Chondrocyte (in vitro differentiated cells): ENCODE measurements around the gene SETMAR. TPM values are rescaled to one million over a fixed set of nuclear protein-coding genes. Genes with fewer than 3 reads are reported as not detected.

Experiments used
- DNase-seq: peaks from one replicate; pipeline ENCODE4 v3.0.0; 2021; ENCODE audit warnings: mixed read lengths, low spot score
- H3K27ac Mint-ChIP-seq: one replicate; pipeline ENCODE4 v1.8.0; 2021; ENCODE audit warnings: mild to moderate bottlenecking, moderate library complexity, mixed read lengths; ENCODE audit not compliant: unreplicated experiment
- H3K27me3 Mint-ChIP-seq: 2 replicates; pipeline ENCODE4 v1.8.0; 2021; ENCODE audit warnings: low read depth, mixed read lengths
- H3K36me3 Mint-ChIP-seq: 2 replicates; pipeline ENCODE4 v1.8.0; 2021; ENCODE audit warnings: low read depth, mixed read lengths
- H3K4me1 Mint-ChIP-seq: 2 replicates; pipeline ENCODE4 v1.8.0; 2021; ENCODE audit warnings: low read depth, mild to moderate bottlenecking, mixed read lengths
- H3K4me3 Mint-ChIP-seq: one replicate; pipeline ENCODE4 v1.8.0; 2021; ENCODE audit warnings: mild to moderate bottlenecking, moderate library complexity, mixed read lengths; ENCODE audit not compliant: unreplicated experiment
- H3K9me3 Mint-ChIP-seq: 2 replicates; pipeline ENCODE4 v1.8.0; 2021; ENCODE audit warnings: low read depth, mixed read lengths
- total RNA-seq: library from RNA; stranded (reverse); gene quantifications from 3 replicates; pipeline ENCODE4 v1.2.1, GENCODE V29; 2021
- TF ChIP-seq, protein P1 (sequence below): fragments of 200-600 bp; sonication (generic); IDR thresholded peaks from 2 replicates; pipeline ENCODE4 v1.5.0; 2021; ENCODE audit warnings: antibody characterized with exemption, mild to moderate bottlenecking, moderate library complexity

The SETMAR gene
- total RNA-seq, 1 donor from 2014 or later, result 13.1 TPM

DNA sequence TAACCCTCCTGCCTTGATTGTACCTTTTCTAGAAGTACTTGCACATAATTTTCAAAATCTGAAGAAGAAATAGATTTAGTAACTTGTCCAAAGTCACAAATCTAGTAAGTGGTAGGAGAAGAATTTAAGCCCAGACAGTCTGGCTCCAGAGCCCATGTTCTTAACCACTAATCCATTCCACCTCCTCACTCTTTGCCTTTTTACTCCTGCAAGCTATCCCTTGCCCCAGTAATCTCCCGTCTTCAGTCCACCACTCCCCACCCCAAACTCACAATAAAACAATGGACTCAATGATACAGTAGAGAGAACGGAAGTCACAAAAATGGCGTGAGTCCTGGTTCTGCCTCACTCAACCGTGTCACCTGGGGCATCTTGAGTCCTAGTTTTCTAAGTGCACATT is 48.7 kb downstream of the SETMAR start:
- peaks cover 2% of the 10 kb centered on the region for H3K36me3 Mint-ChIP-seq
- H3K9me3 Mint-ChIP-seq, result peaks cover 3% of the 10 kb centered on the region
- peaks cover 16% of the 10 kb centered on the region for H3K4me1 Mint-ChIP-seq
- no peak for DNase-seq
- H3K27me3 Mint-ChIP-seq, result no peaks in the 10 kb centered on the region
- TF ChIP-seq, protein P1, sequence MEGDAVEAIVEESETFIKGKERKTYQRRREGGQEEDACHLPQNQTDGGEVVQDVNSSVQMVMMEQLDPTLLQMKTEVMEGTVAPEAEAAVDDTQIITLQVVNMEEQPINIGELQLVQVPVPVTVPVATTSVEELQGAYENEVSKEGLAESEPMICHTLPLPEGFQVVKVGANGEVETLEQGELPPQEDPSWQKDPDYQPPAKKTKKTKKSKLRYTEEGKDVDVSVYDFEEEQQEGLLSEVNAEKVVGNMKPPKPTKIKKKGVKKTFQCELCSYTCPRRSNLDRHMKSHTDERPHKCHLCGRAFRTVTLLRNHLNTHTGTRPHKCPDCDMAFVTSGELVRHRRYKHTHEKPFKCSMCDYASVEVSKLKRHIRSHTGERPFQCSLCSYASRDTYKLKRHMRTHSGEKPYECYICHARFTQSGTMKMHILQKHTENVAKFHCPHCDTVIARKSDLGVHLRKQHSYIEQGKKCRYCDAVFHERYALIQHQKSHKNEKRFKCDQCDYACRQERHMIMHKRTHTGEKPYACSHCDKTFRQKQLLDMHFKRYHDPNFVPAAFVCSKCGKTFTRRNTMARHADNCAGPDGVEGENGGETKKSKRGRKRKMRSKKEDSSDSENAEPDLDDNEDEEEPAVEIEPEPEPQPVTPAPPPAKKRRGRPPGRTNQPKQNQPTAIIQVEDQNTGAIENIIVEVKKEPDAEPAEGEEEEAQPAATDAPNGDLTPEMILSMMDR, result no peak
- H3K27ac Mint-ChIP-seq, result no peak overlapping the region
- H3K4me3 Mint-ChIP-seq, result no peak overlapping the region

DNA sequence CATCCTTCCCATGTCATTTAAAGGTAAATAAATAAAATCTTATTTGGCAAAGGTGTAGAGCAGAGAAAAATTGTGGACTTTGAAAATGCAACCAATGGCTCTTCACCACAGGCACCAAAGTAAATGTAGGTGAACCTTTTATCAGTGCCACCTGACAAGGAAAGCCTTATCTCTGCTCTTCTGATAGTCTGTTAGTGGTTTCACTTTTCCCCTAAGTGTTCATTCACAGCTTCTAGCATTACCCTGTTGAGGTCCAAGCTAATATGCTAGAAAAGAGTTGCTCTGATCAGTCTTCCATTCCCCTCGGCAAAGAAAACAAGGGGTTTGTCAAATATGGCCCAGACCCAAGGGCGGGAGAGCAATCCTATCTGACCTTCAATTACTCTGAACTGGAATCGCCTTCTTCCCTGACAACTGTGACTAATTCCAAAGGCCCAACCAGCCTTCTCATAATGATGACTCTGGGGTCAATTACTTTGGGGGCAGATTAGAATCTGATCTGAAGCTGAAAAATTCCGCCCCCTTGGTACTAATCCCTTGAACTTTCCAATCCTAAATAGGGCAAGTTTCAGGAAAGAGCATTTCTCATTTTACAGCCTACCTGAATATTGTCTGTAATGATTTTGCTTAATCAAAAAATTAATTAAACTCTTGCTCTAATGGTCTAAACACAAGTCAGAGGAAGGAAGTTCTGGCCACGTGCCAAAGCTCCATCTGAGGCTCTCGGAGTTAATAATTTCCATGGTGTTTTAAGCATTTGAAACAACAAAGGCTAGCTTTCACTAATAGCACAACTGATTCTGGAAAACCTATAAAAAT is 52.4 kb downstream of the SETMAR start:
- DNase-seq, result no peak
- H3K27me3 Mint-ChIP-seq, result no peaks in the 10 kb centered on the region
- H3K4me1 Mint-ChIP-seq, result peaks cover 24% of the 10 kb centered on the region
- no peaks in the 10 kb centered on the region for H3K36me3 Mint-ChIP-seq
- TF ChIP-seq, protein P1, result no peak
- no peak overlapping the region for H3K27ac Mint-ChIP-seq
- H3K9me3 Mint-ChIP-seq, result no peaks in the 10 kb centered on the region
- H3K4me3 Mint-ChIP-seq, result no peak overlapping the region

DNA sequence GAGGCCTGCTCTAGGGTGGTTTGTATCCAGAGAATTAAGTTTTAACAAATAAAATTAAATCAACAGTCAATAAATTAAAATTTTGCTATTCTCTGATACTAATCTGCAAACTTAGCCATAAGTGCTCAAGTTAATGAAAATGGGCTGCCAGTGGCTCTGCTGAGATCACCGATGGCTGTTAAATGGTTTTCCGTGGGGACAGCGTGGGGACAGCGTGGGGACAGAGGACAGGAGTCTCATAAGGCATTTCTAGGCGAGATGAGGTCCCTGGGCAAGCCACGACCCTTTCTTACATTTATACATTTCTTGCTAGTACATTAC is 53.0 kb downstream of the SETMAR start:
- Mint-ChIP-seq H3K4me3 (no peak overlapping the region), H3K4me1 (peaks cover 18% of the 10 kb centered on the region), H3K27ac (no peak overlapping the region), H3K9me3 (no peaks in the 10 kb centered on the region), H3K36me3 (no peaks in the 10 kb centered on the region), H3K27me3 (no peaks in the 10 kb centered on the region)
- no peak for DNase-seq
- TF ChIP-seq, protein P1, result no peak

DNA sequence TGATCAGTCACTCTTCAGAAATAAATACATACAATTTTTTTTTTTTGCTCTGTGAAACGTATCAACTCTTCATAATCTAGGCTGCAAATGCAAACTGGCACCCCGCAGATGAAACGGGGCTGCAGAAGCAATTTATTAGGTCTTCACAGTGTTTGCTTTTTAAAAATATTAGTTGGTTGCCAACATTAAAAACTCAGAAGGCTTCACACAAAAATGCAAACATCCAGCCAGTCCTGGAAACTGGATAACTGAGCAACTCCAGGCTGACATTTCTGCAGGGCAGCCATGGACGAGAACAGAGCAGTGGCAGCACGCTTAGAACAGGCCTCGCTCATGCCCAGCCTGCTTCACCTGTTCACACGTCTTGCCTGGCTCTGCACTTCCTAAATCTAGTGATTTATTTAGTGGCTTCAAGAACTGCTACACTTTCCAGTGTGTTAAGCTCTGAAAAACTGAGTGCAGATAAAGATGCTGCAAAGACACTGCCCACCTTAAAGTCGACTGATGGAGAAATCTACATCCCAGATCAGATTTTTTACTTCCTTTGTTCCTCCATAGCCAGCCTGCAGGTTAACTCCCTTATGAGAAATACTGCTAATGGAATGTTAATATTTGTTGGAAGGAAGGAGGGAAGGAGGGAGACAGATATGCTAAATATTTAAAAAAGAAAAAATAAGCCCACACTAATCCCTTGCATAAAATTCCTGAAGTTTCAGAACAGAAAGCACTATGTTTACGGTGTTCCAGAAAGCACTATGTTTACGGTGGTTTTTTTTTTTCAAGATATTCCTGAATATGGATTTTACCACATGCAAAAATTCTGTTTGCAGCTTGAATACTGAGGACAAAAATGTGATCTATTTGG is 53.6 kb downstream of the SETMAR start:
- H3K27me3 Mint-ChIP-seq, result no peaks in the 10 kb centered on the region
- H3K27ac Mint-ChIP-seq, result no peak overlapping the region
- TF ChIP-seq, protein P1, result no peak
- H3K4me1 Mint-ChIP-seq, result peaks cover 12% of the 10 kb centered on the region
- H3K4me3 Mint-ChIP-seq, result no peak overlapping the region
- H3K36me3 Mint-ChIP-seq, result no peaks in the 10 kb centered on the region
- no peak for DNase-seq
- H3K9me3 Mint-ChIP-seq, result no peaks in the 10 kb centered on the region

DNA sequence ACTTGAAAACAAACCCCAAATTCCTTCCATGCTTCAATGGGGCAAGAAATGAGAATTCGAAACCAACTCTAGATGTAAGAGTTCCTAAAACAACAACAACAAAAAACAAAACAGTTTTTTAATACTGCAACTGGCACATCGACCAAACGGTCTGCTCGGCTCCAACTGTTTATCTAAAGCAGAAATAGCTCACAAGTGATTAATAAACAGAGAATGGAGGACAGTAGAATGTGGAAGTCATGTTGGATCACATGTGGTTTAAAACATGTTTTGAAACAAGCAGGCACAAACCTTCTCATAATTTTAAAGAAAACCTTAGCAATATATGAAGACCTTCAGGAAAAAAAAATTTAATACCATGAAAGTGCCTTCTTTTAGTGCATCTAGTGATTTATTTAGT is 55.1 kb downstream of the SETMAR start:
- Mint-ChIP-seq H3K9me3 (no peaks in the 10 kb centered on the region), H3K4me1 (peaks cover 8% of the 10 kb centered on the region), H3K27me3 (no peaks in the 10 kb centered on the region), H3K4me3 (no peak overlapping the region), H3K27ac (no peak overlapping the region), H3K36me3 (no peaks in the 10 kb centered on the region)
- TF ChIP-seq, protein P1, result no peak
- no peak for DNase-seq
